ENCODE results near the gene USP25.
A peak's percentile ranks its signal among the peaks of the same experiment; 100 is the strongest.

Gene USP25

GRCh38 chr21:15793550-15794235, 63.9 kb downstream of the USP25 start:
- H3K4me3 ChIP-seq (ENCODE audit: low read length): no peak overlapping the region
- no peak for DNase-seq (ENCODE audit: low read depth, low spot score)

- DNase-seq (ENCODE audit: low read depth, low spot score): no peak
- H3K4me3 ChIP-seq (ENCODE audit: low read length): no peak overlapping the region
Observed at GRCh38 chr21:15794277-15794912, 64.6 kb downstream of the USP25 start.

GRCh38 chr21:15795533-15795932, 65.8 kb downstream of the USP25 start:
- no peak for DNase-seq (ENCODE audit: low read depth, low spot score)

GRCh38 chr21:15797577-15798363, 68.0 kb downstream of the USP25 start:
- DNase-seq (ENCODE audit: low read depth, low spot score): no peak
- no peak overlapping the region for H3K4me3 ChIP-seq (ENCODE audit: low read length)

More at GRCh38 chr21:15795533-15795932, 65.8 kb downstream of the USP25 start:
- H3K4me3 ChIP-seq (ENCODE audit: low read length): no peak overlapping the region

- no peak for DNase-seq (ENCODE audit: low read depth, low spot score)
- no peak overlapping the region for H3K4me3 ChIP-seq (ENCODE audit: low read length)
Observed at GRCh38 chr21:15801352-15801863, 71.6 kb downstream of the USP25 start.

- H3K4me3 ChIP-seq (ENCODE audit: low read length): no peak overlapping the region
- no peak for DNase-seq (ENCODE audit: low read depth, low spot score)
Observed at GRCh38 chr21:15804247-15805005, 74.6 kb downstream of the USP25 start.

GRCh38 chr21:15809065-15809464, 79.3 kb downstream of the USP25 start:
- H3K4me3 ChIP-seq (ENCODE audit: low read length): no peak overlapping the region
- no peak for DNase-seq (ENCODE audit: low read depth, low spot score)

GRCh38 chr21:15809818-15810217, 80.0 kb downstream of the USP25 start:
- DNase-seq (ENCODE audit: low read depth, low spot score): no peak
- H3K4me3 ChIP-seq (ENCODE audit: low read length): no peak overlapping the region

- no peak for DNase-seq (ENCODE audit: low read depth, low spot score)
Observed at GRCh38 chr21:15815285-15815684, 85.5 kb downstream of the USP25 start.

GRCh38 chr21:15820327-15820726, 90.5 kb downstream of the USP25 start:
- no peak for DNase-seq (ENCODE audit: low read depth, low spot score)
- no peak overlapping the region for H3K4me3 ChIP-seq (ENCODE audit: low read length)

More at GRCh38 chr21:15815285-15815684, 85.5 kb downstream of the USP25 start:
- H3K4me3 ChIP-seq (ENCODE audit: low read length): no peak overlapping the region

- H3K4me3 ChIP-seq (ENCODE audit: low read length): no peak overlapping the region
- no peak for DNase-seq (ENCODE audit: low read depth, low spot score)
Observed at GRCh38 chr21:15820852-15821379, 91.1 kb downstream of the USP25 start.

GRCh38 chr21:15823486-15824150, 93.8 kb downstream of the USP25 start:
- DNase-seq (ENCODE audit: low read depth, low spot score): peak; percentile 51
- no peak overlapping the region for H3K4me3 ChIP-seq (ENCODE audit: low read length)

GRCh38 chr21:15825700-15826099, 95.9 kb downstream of the USP25 start:
- no peak overlapping the region for H3K4me3 ChIP-seq (ENCODE audit: low read length)
- DNase-seq (ENCODE audit: low read depth, low spot score): no peak

GRCh38 chr21:15826147-15826780, 96.5 kb downstream of the USP25 start:
- peak; percentile 44 for DNase-seq (ENCODE audit: low read depth, low spot score)
- no peak overlapping the region for H3K4me3 ChIP-seq (ENCODE audit: low read length)

- H3K4me3 ChIP-seq (ENCODE audit: low read length): no peak overlapping the region
- DNase-seq (ENCODE audit: low read depth, low spot score): no peak
Observed at GRCh38 chr21:15826908-15827601, 97.3 kb downstream of the USP25 start.

- H3K4me3 ChIP-seq (ENCODE audit: low read length): no peak overlapping the region
- peak; percentile 8 for DNase-seq (ENCODE audit: low read depth, low spot score)
Observed at GRCh38 chr21:15831497-15831896, 101.7 kb downstream of the USP25 start.

GRCh38 chr21:15837645-15838044, 107.9 kb downstream of the USP25 start:
- H3K4me3 ChIP-seq (ENCODE audit: low read length): no peak overlapping the region
- no peak for DNase-seq (ENCODE audit: low read depth, low spot score)

Measured in Jurkat, Clone E6-1 (cell line).